Fibroblast of lung (primary cell): ENCODE results near the gene PIK3CB. TPM values are rescaled to one million over a fixed set of nuclear protein-coding genes. Genes with fewer than 3 reads are reported as not detected.
A peak's percentile ranks its signal among the peaks of the same experiment; 100 is the strongest.

Experiments
- DNase-seq, 2 donors: peaks; one replicate each; pipeline versions ENCODE4 v3.0.0 to v3.0.0-alpha.2; 2010; ENCODE audit warnings: low read depth in 2 of 2
- H2AFZ ChIP-seq: 2 replicates; pipeline ENCODE4 v1.5.1; 2012; ENCODE audit warnings: low read length, control low read depth, inconsistent platforms
- H3K27ac ChIP-seq: 2 replicates; pipeline ENCODE4 v1.5.1; 2011; ENCODE audit warnings: low read length, control low read depth; ENCODE audit not compliant: insufficient read depth
- H3K27me3 ChIP-seq: 2 replicates; pipeline ENCODE4 v1.5.1; 2011; ENCODE audit warnings: mild to moderate bottlenecking, low read length; ENCODE audit not compliant: control insufficient read depth, insufficient read depth
- H3K36me3 ChIP-seq: 2 replicates; pipeline ENCODE4 v1.5.1; 2011; ENCODE audit warnings: low read length; ENCODE audit not compliant: control insufficient read depth, insufficient read depth
- H3K4me1 ChIP-seq: 2 replicates; pipeline ENCODE4 v1.5.1; 2011; ENCODE audit warnings: low read length; ENCODE audit not compliant: control insufficient read depth, insufficient read depth; ENCODE audit errors: extremely low read depth
- H3K4me2 ChIP-seq: 2 replicates; pipeline ENCODE4 v1.5.1; 2011; ENCODE audit warnings: low read length, control low read depth; ENCODE audit not compliant: insufficient read depth; ENCODE audit errors: extremely low read depth
- H3K4me3 ChIP-seq, 4 experiments: fragments of 200-600 bp in 1 of 4; sonication (generic) in 1 of 4; replicated peaks in 1 of 4; 2 replicates each; pipeline ENCODE4 v1.5.1; 2011 to 2016; ENCODE audit warnings: low read length in 4 of 4, low read depth in 3 of 4, mild to moderate bottlenecking in 3 of 4, control low read depth in 2 of 4, inconsistent platforms in 1 of 4, mixed read lengths in 1 of 4; ENCODE audit not compliant: insufficient read depth in 1 of 4; ENCODE audit errors: control extremely low read depth in 1 of 4
- H3K79me2 ChIP-seq: 2 replicates; pipeline ENCODE4 v1.5.1; 2012; ENCODE audit warnings: mild to moderate bottlenecking, low read length, inconsistent platforms; ENCODE audit not compliant: control insufficient read depth, insufficient read depth
- H3K9ac ChIP-seq: 2 replicates; pipeline ENCODE4 v1.5.1; 2011; ENCODE audit warnings: mild to moderate bottlenecking, low read length, control low read depth; ENCODE audit not compliant: insufficient read depth
- H3K9me3 ChIP-seq: 2 replicates; pipeline ENCODE4 v1.5.1; 2012; ENCODE audit warnings: low read depth, low read length; ENCODE audit not compliant: control insufficient read depth, insufficient read depth
- H4K20me1 ChIP-seq: 2 replicates; pipeline ENCODE4 v1.5.1; 2011; ENCODE audit warnings: low read length; ENCODE audit not compliant: control insufficient read depth, insufficient read depth; ENCODE audit errors: extremely low read depth
- CTCF ChIP-seq, 2 donors: IDR thresholded peaks in 1 of 2; conservative IDR thresholded peaks in 1 of 2; 1 replicate in 1 of 2; 2 replicates in 1 of 2; pipeline ENCODE4 v1.5.1; 2011 to 2012; ENCODE audit warnings: low read length in 2 of 2, control low read depth in 1 of 2, inconsistent platforms in 1 of 2, low read depth in 1 of 2, mild to moderate bottlenecking in 1 of 2
- EZH2 ChIP-seq: IDR thresholded peaks from 2 replicates; pipeline ENCODE4 v1.5.1; 2012; ENCODE audit warnings: low read length, control low read depth, mild to moderate bottlenecking; ENCODE audit errors: missing control alignments
- polyA plus RNA-seq, 2 donors: library from polyadenylated mRNA; depleted of rRNA in 1 of 2; stranded (reverse) in 1 of 2; unstranded in 1 of 2; fragments of >200 nt; gene quantifications; 2 replicates each; pipeline ENCODE4 v1.2.1, GENCODE V29; 2011 to 2012; ENCODE audit warnings: missing spikeins in 1 of 2
- total RNA-seq: library from RNA; depleted of rRNA; stranded (reverse); fragments of >200 nt; gene quantifications from 2 replicates; pipeline ENCODE4 v1.2.1, GENCODE V29; 2014

The PIK3CB gene
- total and polyA plus RNA-seq, 2 donors (not counting 1 experiment from before 2014, with no cell fraction given), result 12.4 to 17.0 TPM

GRCh38 chr3:138688871-138689299 lies 145.8 kb downstream of the PIK3CB start:
- Histone ChIP-seq H3K4me1 (peaks cover 10% of the 10 kb centered on the region), H3K79me2 (no peaks in the 10 kb centered on the region), H3K27ac (no peak overlapping the region), H3K4me2 (no peak overlapping the region), H3K9ac (no peak overlapping the region), H2AFZ (no peak overlapping the region), H3K27me3 (no peaks in the 10 kb centered on the region), H4K20me1 (no peaks in the 10 kb centered on the region), H3K4me3 (no peak overlapping the region), H3K36me3 (no peaks in the 10 kb centered on the region), H3K9me3 (no peaks in the 10 kb centered on the region)
- TF ChIP-seq EZH2 (no peak), CTCF (conservative IDR thresholded peaks at IDR 0.05 in 1 of 2, IDR thresholded peaks at IDR 0.05 in 1 of 2; ENCODE audit: low read depth in 1 of 2, low read length in 2 of 2) (no peak)
- DNase-seq, result no peak

GRCh38 chr3:138687236-138687635 lies 147.5 kb downstream of the PIK3CB start:
- Histone ChIP-seq H3K4me1 (peaks cover 7% of the 10 kb centered on the region), H3K79me2 (no peaks in the 10 kb centered on the region), H3K9ac (no peak overlapping the region), H3K9me3 (no peaks in the 10 kb centered on the region), H3K36me3 (no peaks in the 10 kb centered on the region), H2AFZ (no peak overlapping the region), H4K20me1 (no peaks in the 10 kb centered on the region), H3K4me2 (no peak overlapping the region), H3K27ac (peak overlapping the region; percentile 52), H3K4me3 (no peak overlapping the region), H3K27me3 (no peaks in the 10 kb centered on the region)
- DNase-seq, result peak in 1 of 2 donors; percentile 74
- no peak for TF ChIP-seq CTCF (conservative IDR thresholded peaks at IDR 0.05 in 1 of 2, IDR thresholded peaks at IDR 0.05 in 1 of 2; ENCODE audit: low read depth in 1 of 2, low read length in 2 of 2)
- TF ChIP-seq EZH2, result no peak

- Histone ChIP-seq H3K4me3 (no peak overlapping the region), H3K36me3 (no peaks in the 10 kb centered on the region), H3K79me2 (no peaks in the 10 kb centered on the region), H2AFZ (no peak overlapping the region), H3K4me1 (peaks cover 7% of the 10 kb centered on the region), H3K4me2 (peak overlapping the region; percentile 37), H4K20me1 (no peaks in the 10 kb centered on the region), H3K9ac (no peak overlapping the region), H3K9me3 (no peaks in the 10 kb centered on the region), H3K27me3 (no peaks in the 10 kb centered on the region), H3K27ac (peak overlapping the region; percentile 52)
- TF ChIP-seq CTCF (conservative IDR thresholded peaks at IDR 0.05 in 1 of 2, IDR thresholded peaks at IDR 0.05 in 1 of 2; ENCODE audit: low read depth in 1 of 2, low read length in 2 of 2) (no peak), EZH2 (no peak)
- peak; percentile 83 to 95 for DNase-seq
Observed at GRCh38 chr3:138686771-138687221, 147.9 kb downstream of the PIK3CB start.
